ENCODE results near the gene UTP4.

UTP4 gene

GRCh38 chr16:69166946-69167930 lies 34.8 kb downstream of the UTP4 start:
- TF ChIP-seq CTCF (IDR thresholded peaks at IDR 0.05; ENCODE audit: control extremely low read depth, extremely low read depth, low read depth, missing control alignments): no peak
- CTCF ChIA-PET: interaction anchor here (1.0 to 4.3 kb wide), 8 partner anchors 10 to 134 kb away, joined by 3 to 30 read pairs (median 6); partner anchors contain the start of gene SNTB2
- POLR2A ChIA-PET: no interaction called here
- DNase-seq (ENCODE audit: extremely low spot score): no peak

- no peak for DNase-seq (ENCODE audit: extremely low spot score)
- TF ChIP-seq CTCF (IDR thresholded peaks at IDR 0.05; ENCODE audit: control extremely low read depth, extremely low read depth, low read depth, missing control alignments): no peak
- POLR2A ChIA-PET: no interaction called here
- CTCF ChIA-PET: interaction anchor here (0.7 to 4.3 kb wide), 3 partner anchors 11 to 117 kb away, joined by 3 to 30 read pairs (median 5); no protein-coding TSS in a partner anchor
Measured at GRCh38 chr16:69169051-69169450, 36.6 kb downstream of the UTP4 start.

GRCh38 chr16:69169607-69170352 lies 37.3 kb downstream of the UTP4 start:
- ChIA-PET CTCF (interaction anchor here (4.3 kb wide), 1 partner anchor 20 kb away, joined by 30 read pairs; no protein-coding TSS in a partner anchor), POLR2A (no interaction called here)
- no peak for DNase-seq (ENCODE audit: extremely low spot score)
- no peak for TF ChIP-seq CTCF (IDR thresholded peaks at IDR 0.05; ENCODE audit: control extremely low read depth, extremely low read depth, low read depth, missing control alignments)

GRCh38 chr16:69171325-69172084 lies 39.1 kb downstream of the UTP4 start:
- DNase-seq (ENCODE audit: extremely low spot score): no peak
- CTCF ChIA-PET: interaction anchor here (1.4 kb wide), 1 partner anchor 20 kb away, joined by 3 read pairs; no protein-coding TSS in a partner anchor
- no peak for TF ChIP-seq CTCF (IDR thresholded peaks at IDR 0.05; ENCODE audit: control extremely low read depth, extremely low read depth, low read depth, missing control alignments)
- POLR2A ChIA-PET: no interaction called here

GRCh38 chr16:69176033-69176800 lies 43.8 kb downstream of the UTP4 start:
- ChIA-PET POLR2A (interaction anchor here (0.6 kb wide), 1 partner anchor 9 kb away, joined by 3 read pairs; no protein-coding TSS in a partner anchor), CTCF (interaction anchor here (0.6 to 2.3 kb wide), 5 partner anchors 9 to 134 kb away, joined by 3 to 9 read pairs (median 3); partner anchors contain the start of gene SNTB2)
- no peak for DNase-seq (ENCODE audit: extremely low spot score)
- TF ChIP-seq CTCF (IDR thresholded peaks at IDR 0.05; ENCODE audit: control extremely low read depth, extremely low read depth, low read depth, missing control alignments): no peak

Data from GM10248 (cell line).